Heart right ventricle (tissue), 16 donors: Measurements from ENCODE around the gene TMEM253. TPM values are rescaled to one million over a fixed set of nuclear protein-coding genes. Genes with fewer than 3 reads are reported as not detected.
A peak's percentile ranks its signal among the peaks of the same experiment; 100 is the strongest.

Experiments used
- ATAC-seq, 8 donors: fragments of 200-7000 bp; cut with Tn5 transposase; one replicate each; pipeline ENCODE4 v1.9.1; 2020; ENCODE audit warnings: mild to moderate bottlenecking in 8 of 8, moderate library complexity in 8 of 8, moderate number of reproducible peaks in 1 of 8
- DNase-seq, 2 donors: peaks; one replicate each; pipeline ENCODE4 v3.0.0-alpha.2; 2020
- H3K27ac ChIP-seq, 10 donors: fragments of 200-600 bp; sonication (generic) in 2 of 10; one replicate each; pipeline versions ENCODE4 v1.5.0 to v1.8.0; 2020 to 2022; ENCODE audit warnings: mild to moderate bottlenecking in 3 of 10
- H3K27me3 ChIP-seq, 7 donors: fragments of 200-600 bp; one replicate each; pipeline ENCODE4 v1.8.0; 2021 to 2022; ENCODE audit warnings: mild to moderate bottlenecking in 2 of 7
- H3K36me3 ChIP-seq, 9 donors: fragments of 200-600 bp; sonication (generic) in 1 of 9; one replicate each; pipeline versions ENCODE4 v1.5.0 to v1.8.0; 2020 to 2022; ENCODE audit warnings: mild to moderate bottlenecking in 2 of 9
- H3K4me1 ChIP-seq, 9 donors: fragments of 200-600 bp; sonication (generic) in 1 of 9; one replicate each; pipeline versions ENCODE4 v1.5.0 to v1.8.0; 2020 to 2022; ENCODE audit warnings: mild to moderate bottlenecking in 4 of 9
- H3K4me3 ChIP-seq, 10 donors: fragments of 200-600 bp; sonication (generic) in 2 of 10; one replicate each; pipeline versions ENCODE4 v1.5.0 to v1.8.0; 2020 to 2022; ENCODE audit warnings: mild to moderate bottlenecking in 7 of 10, moderate library complexity in 2 of 10
- H3K9me3 ChIP-seq, 11 donors: fragments of 200-600 bp in 10 of 11; sonication (generic) in 2 of 11; one replicate each; pipeline versions ENCODE4 v1.5.0 to v1.8.0; 2013 to 2022; ENCODE audit warnings: mild to moderate bottlenecking in 2 of 11, control low read depth in 1 of 11, moderate library complexity in 1 of 11
- WGBS, 2 donors: extraction: QIAGEN DNeasy Blood & Tissue Kit; methylation state at CpG; one replicate each; pipeline ENCODE4 v1.1.7; 2013; ENCODE audit warnings: inconsistent platforms in 1 of 2; 5-methylcytosine and 5-hydroxymethylcytosine counted together
- intact Hi-C, 10 donors: fragments of 100-400 bp; cut with DNase I; formaldehyde crosslinking; loops; one replicate each; pipeline versions ENCODE4 v1.11.1 to v1.14.2; 2022
- polyA plus RNA-seq, 2 donors: library from polyadenylated mRNA; stranded (reverse); fragments of 200-250 nt; gene quantifications; one replicate each; pipeline ENCODE4 v1.2.3, GENCODE V29; 2013
- total RNA-seq, 10 donors: library from RNA; stranded (reverse); fragmentation: NEBNext Ultra II Directional in 3 of 10; extraction: Animal tissue kit (Norgen Biotek cat#: 25700) in 3 of 10; gene quantifications; one replicate each; pipeline versions ENCODE4 v1.2.1 to v1.2.4, GENCODE V29; 2021 to 2023
- TF ChIP-seq, protein P1 (sequence below), 9 donors: fragments of 200-600 bp; sonication (generic) in 2 of 9; IDR thresholded peaks; one replicate each; pipeline versions ENCODE4 v1.5.0 to v1.8.0; 2021 to 2022; ENCODE audit warnings: antibody characterized with exemption in 9 of 9, mild to moderate bottlenecking in 5 of 9, moderate library complexity in 1 of 9
- donor health status: Arrhythmogenic right ventricular cardiomyopathy.
- donor health status: ischemic (EF 13 %, LVEDD 7.1; RV severe dilation, severe dysfunction).
- donor health status: healthy with polysubstance abuse.
- donor health status: DM: no; HTN: yes; CAD: no.
- donor health status: DM: no; HTN: no; CAD: no.
- donor health status: ischemic (EF 25% LVEDD 6.9; RV normal size, moderate dysfunction).
- donor health status: ischemic (EF 25% LVEDD 5.7; RV mildly dilated, moderate dysfunction).
- donor health status: healthy.
- donor health status: DM: yes; HTN: yes; CAD: no.
- donor health status: Ischemic cardiomyopathy.
- donor health status: ischemic (EF 35%, LVEDD 5.7; RV mildly dilated, moderate dysfunction).
- donor health status: nonischemic (EF 11% LVEDD 7.7; RV severe dilation, severe dysfunction).
- donor health status: DM: yes; HTN: yes; CAD: no.
- donor health status: PGD.
- donor health status: ischemic (EF 29% LVEDD 5.4; RV normal size, mild dysfunction).
- donor health status: nonischemic (EF 23%, LVEDD 6.1; RV moderate dilation, normal function).

TMEM253 gene
- total and polyA plus RNA-seq, 12 donors, result 0.16 to 1.1 (median 0.30) TPM; not detected in 1

DNA sequence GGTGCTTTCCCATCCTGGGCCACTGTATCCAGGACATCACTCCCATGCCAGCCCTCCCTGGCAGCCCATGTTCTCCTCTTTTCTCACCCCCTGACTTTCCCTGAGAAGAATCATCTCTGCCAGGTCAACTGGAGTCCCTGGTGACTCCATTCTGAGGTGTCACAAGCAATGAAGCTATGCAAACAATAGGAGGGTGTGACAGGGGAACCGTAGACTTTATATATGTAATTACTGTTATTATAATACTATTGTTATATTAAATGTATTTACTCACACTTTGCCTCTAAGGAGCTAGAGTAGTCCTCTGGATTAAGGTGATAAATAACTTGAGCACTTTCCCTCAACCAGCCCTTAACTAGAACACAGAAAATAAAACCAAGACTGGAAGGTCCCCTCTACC, 11.6 kb upstream of the TMEM253 start:
- 45 to 69% methylated on average over 1 of the region's 1 CpG for WGBS, 2 donors
- Histone ChIP-seq H3K27me3 (no peaks in the 10 kb centered on the region), H3K4me1 (peaks cover 0 to 49% (median 9%) of the 10 kb centered on the region in 9 donors), H3K4me3 (no peak overlapping the region), H3K36me3 (peaks cover 0 to 88% (median 51%) of the 10 kb centered on the region in 9 donors), H3K27ac (peak overlapping the region in 1 of 10 donors; percentile 21), H3K9me3 (no peaks in the 10 kb centered on the region)
- DNase-seq (no peak), ATAC-seq (no peak)
- intact Hi-C loops, result loop anchor here in 1 of 10 donors (5.0 kb wide), 1 partner anchor 67 kb away; no protein-coding TSS in a partner anchor
- TF ChIP-seq, protein P1, sequence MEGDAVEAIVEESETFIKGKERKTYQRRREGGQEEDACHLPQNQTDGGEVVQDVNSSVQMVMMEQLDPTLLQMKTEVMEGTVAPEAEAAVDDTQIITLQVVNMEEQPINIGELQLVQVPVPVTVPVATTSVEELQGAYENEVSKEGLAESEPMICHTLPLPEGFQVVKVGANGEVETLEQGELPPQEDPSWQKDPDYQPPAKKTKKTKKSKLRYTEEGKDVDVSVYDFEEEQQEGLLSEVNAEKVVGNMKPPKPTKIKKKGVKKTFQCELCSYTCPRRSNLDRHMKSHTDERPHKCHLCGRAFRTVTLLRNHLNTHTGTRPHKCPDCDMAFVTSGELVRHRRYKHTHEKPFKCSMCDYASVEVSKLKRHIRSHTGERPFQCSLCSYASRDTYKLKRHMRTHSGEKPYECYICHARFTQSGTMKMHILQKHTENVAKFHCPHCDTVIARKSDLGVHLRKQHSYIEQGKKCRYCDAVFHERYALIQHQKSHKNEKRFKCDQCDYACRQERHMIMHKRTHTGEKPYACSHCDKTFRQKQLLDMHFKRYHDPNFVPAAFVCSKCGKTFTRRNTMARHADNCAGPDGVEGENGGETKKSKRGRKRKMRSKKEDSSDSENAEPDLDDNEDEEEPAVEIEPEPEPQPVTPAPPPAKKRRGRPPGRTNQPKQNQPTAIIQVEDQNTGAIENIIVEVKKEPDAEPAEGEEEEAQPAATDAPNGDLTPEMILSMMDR (IDR thresholded peaks at IDR 0.05), result no peak

DNA sequence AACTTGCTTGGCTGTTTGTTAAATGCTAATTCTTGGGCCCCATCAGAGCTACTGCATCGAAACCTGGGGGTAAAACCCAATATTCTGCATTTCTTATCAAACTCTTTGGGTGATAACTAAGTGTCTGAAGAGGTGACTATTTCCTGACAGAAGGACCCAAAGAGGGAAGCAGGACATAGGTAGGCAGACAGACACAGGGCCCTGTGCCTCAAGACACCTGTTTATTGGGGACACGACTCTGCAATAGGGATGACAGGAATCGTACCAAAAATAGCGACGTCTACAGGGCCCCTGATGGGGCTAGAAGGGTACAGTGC, 11.0 kb upstream of the TMEM253 start:
- peak overlapping the region in 1 of 10 donors; percentile 21 for H3K27ac ChIP-seq
- TF ChIP-seq, protein P1 (IDR thresholded peaks at IDR 0.05), result no peak
- H3K27me3 ChIP-seq, result no peaks in the 10 kb centered on the region
- intact Hi-C loops, result loop anchor here in 7 of 10 donors (5.0 kb wide), 3 partner anchors 68 to 78 kb away; no protein-coding TSS in a partner anchor
- peaks cover 0 to 43% (median 9%) of the 10 kb centered on the region in 9 donors for H3K4me1 ChIP-seq
- ATAC-seq (no peak), DNase-seq (no peak)
- no peaks in the 10 kb centered on the region for H3K9me3 ChIP-seq
- WGBS, 2 donors, result 68 to 82% methylated on average over 5 of the region's 5 CpGs
- H3K36me3 ChIP-seq, result peaks cover 0 to 83% (median 46%) of the 10 kb centered on the region in 9 donors
- H3K4me3 ChIP-seq, result no peak overlapping the region

DNA sequence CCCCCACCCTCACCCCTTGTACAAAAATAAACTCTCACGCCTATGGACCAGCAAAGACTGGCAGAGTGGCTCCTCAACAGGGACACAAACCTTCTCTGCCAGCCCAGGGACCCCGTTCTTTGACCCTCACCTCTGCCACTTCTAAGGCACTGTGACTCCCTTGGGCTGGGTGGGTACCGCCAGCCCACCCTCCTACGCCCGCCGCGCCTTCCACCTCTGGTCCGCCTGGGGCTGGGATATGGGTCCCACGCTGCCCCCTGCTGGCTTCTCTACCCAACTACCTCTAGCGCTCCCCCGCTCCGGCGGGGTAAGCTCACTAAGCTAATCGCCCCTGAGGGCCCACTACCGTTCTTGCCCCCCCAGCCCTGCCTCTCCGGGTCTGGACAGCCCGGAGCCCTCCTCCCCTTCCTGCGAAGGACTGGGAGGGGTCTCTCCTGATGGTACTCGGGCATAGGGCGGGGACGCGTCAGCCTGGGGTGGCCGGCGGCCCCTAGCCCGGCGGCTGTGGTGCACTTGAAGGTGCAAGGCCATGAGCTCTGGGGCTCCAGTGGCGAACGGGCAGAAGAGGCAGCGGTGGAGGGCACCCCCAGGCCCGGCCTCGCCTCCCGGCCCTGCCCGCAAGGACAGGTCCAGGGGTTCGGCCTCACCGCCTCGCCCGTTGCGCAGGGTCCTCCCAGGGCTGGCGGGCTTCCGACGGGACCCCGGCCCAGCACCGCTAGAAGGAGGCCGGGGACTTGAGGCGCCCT, 10.5 kb upstream of the TMEM253 start:
- Histone ChIP-seq H3K27ac (peak overlapping the region in 1 of 10 donors; percentile 21), H3K36me3 (peaks cover 0 to 77% (median 41%) of the 10 kb centered on the region in 9 donors), H3K9me3 (no peaks in the 10 kb centered on the region), H3K4me3 (no peak overlapping the region), H3K27me3 (no peaks in the 10 kb centered on the region), H3K4me1 (peaks cover 0 to 38% (median 8%) of the 10 kb centered on the region in 9 donors)
- WGBS, 2 donors, result 90 to 91% methylated on average over 34 to 45 of the region's 45 CpGs
- intact Hi-C loops, result loop anchor here in 7 of 10 donors (5.0 kb wide), 2 partner anchors 73 to 78 kb away; no protein-coding TSS in a partner anchor
- peak; percentile 14 to 57 for DNase-seq
- TF ChIP-seq, protein P1 (IDR thresholded peaks at IDR 0.05), result peak; percentile 30 to 55 (median 44)
- peak in 2 of 8 donors; percentile 1 to 4 for ATAC-seq

DNA sequence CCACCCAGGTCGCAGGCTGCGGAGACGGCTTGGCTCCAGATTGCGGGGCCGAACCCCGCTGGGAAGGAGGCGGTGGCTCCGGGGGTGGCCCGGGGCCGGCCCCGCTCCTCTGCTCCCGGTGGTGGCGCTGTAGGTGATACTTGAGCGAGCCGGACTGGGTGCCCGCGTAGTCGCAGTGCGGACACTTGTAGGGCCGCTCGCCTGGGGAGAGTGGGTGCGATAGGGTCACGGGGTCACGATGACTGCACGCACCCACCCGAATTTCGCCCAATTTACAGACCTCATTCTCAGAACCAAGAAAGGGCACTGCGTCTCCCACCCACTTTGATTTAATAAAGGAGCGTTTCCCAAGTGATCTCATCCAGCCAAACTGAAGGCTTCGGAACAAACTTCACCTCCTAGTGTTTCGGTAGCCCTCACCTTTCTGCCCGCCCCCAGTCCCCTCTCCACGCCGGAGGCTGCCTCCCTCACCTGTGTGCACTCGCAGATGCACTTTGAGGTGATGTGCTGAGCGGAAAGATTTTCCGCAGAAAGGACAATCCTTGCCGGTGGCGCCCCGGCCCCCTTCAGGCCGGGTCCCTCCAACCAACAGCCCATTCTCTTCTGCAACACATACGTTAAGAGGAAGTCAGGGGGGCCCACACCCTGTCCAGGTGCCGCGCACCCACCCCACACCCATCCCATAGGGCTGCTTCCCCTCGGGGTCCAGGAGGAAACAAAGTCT, 9.8 kb upstream of the TMEM253 start:
- Histone ChIP-seq H3K4me1 (peaks cover 0 to 33% (median 11%) of the 10 kb centered on the region in 9 donors), H3K4me3 (no peak overlapping the region), H3K36me3 (peaks cover 0 to 70% (median 36%) of the 10 kb centered on the region in 9 donors), H3K9me3 (no peaks in the 10 kb centered on the region), H3K27me3 (no peaks in the 10 kb centered on the region), H3K27ac (peak overlapping the region in 1 of 10 donors; percentile 21)
- intact Hi-C loops, result loop anchor here in 7 of 10 donors (5.0 kb wide), 2 partner anchors 74 to 79 kb away; no protein-coding TSS in a partner anchor
- 91 to 94% methylated on average over 39 to 45 of the region's 45 CpGs for WGBS, 2 donors
- TF ChIP-seq, protein P1 (IDR thresholded peaks at IDR 0.05), result no peak
- DNase-seq (peak in 1 of 2 donors; percentile 5), ATAC-seq (peak in 1 of 8 donors; percentile 5)
